ENCODE results near the gene TSPAN13.

- TF ChIP-seq CTCF (conservative IDR thresholded peaks at IDR 0.05; ENCODE audit: low read depth, low read length) (no peak), BHLHE40 (IDR thresholded peaks at IDR 0.05; ENCODE audit: low read depth, low read length) (no peak), MXI1 (IDR thresholded peaks at IDR 0.05; ENCODE audit: borderline replicate concordance, low read depth, low read length) (no peak), ELK1 (IDR thresholded peaks at IDR 0.05; ENCODE audit: borderline replicate concordance, low read depth, low read length) (no peak)
Measured at GRCh38 chr7:16811551-16811950, 58.0 kb downstream of the TSPAN13 start.
